Fibroblast of lung (primary cell): Measurements from ENCODE around the gene SULF2. TPM values are rescaled to one million over a fixed set of nuclear protein-coding genes. Genes with fewer than 3 reads are reported as not detected.

Experiments used
- DNase-seq, 2 donors: peaks; one replicate each; pipeline versions ENCODE4 v3.0.0 to v3.0.0-alpha.2; 2010; ENCODE audit warnings: low read depth in 2 of 2
- H2AFZ ChIP-seq: 2 replicates; pipeline ENCODE4 v1.5.1; 2012; ENCODE audit warnings: low read length, control low read depth, inconsistent platforms
- H3K27ac ChIP-seq: 2 replicates; pipeline ENCODE4 v1.5.1; 2011; ENCODE audit warnings: low read length, control low read depth; ENCODE audit not compliant: insufficient read depth
- H3K27me3 ChIP-seq: 2 replicates; pipeline ENCODE4 v1.5.1; 2011; ENCODE audit warnings: mild to moderate bottlenecking, low read length; ENCODE audit not compliant: control insufficient read depth, insufficient read depth
- H3K36me3 ChIP-seq: 2 replicates; pipeline ENCODE4 v1.5.1; 2011; ENCODE audit warnings: low read length; ENCODE audit not compliant: control insufficient read depth, insufficient read depth
- H3K4me1 ChIP-seq: 2 replicates; pipeline ENCODE4 v1.5.1; 2011; ENCODE audit warnings: low read length; ENCODE audit not compliant: control insufficient read depth, insufficient read depth; ENCODE audit errors: extremely low read depth
- H3K4me2 ChIP-seq: 2 replicates; pipeline ENCODE4 v1.5.1; 2011; ENCODE audit warnings: low read length, control low read depth; ENCODE audit not compliant: insufficient read depth; ENCODE audit errors: extremely low read depth
- H3K4me3 ChIP-seq, 4 experiments: fragments of 200-600 bp in 1 of 4; sonication (generic) in 1 of 4; replicated peaks in 1 of 4; 2 replicates each; pipeline ENCODE4 v1.5.1; 2011 to 2016; ENCODE audit warnings: low read length in 4 of 4, low read depth in 3 of 4, mild to moderate bottlenecking in 3 of 4, control low read depth in 2 of 4, inconsistent platforms in 1 of 4, mixed read lengths in 1 of 4; ENCODE audit not compliant: insufficient read depth in 1 of 4; ENCODE audit errors: control extremely low read depth in 1 of 4
- H3K79me2 ChIP-seq: 2 replicates; pipeline ENCODE4 v1.5.1; 2012; ENCODE audit warnings: mild to moderate bottlenecking, low read length, inconsistent platforms; ENCODE audit not compliant: control insufficient read depth, insufficient read depth
- H3K9ac ChIP-seq: 2 replicates; pipeline ENCODE4 v1.5.1; 2011; ENCODE audit warnings: mild to moderate bottlenecking, low read length, control low read depth; ENCODE audit not compliant: insufficient read depth
- H3K9me3 ChIP-seq: 2 replicates; pipeline ENCODE4 v1.5.1; 2012; ENCODE audit warnings: low read depth, low read length; ENCODE audit not compliant: control insufficient read depth, insufficient read depth
- H4K20me1 ChIP-seq: 2 replicates; pipeline ENCODE4 v1.5.1; 2011; ENCODE audit warnings: low read length; ENCODE audit not compliant: control insufficient read depth, insufficient read depth; ENCODE audit errors: extremely low read depth
- CTCF ChIP-seq, 2 donors: IDR thresholded peaks in 1 of 2; conservative IDR thresholded peaks in 1 of 2; 1 replicate in 1 of 2; 2 replicates in 1 of 2; pipeline ENCODE4 v1.5.1; 2011 to 2012; ENCODE audit warnings: low read length in 2 of 2, control low read depth in 1 of 2, inconsistent platforms in 1 of 2, low read depth in 1 of 2, mild to moderate bottlenecking in 1 of 2
- EZH2 ChIP-seq: IDR thresholded peaks from 2 replicates; pipeline ENCODE4 v1.5.1; 2012; ENCODE audit warnings: low read length, control low read depth, mild to moderate bottlenecking; ENCODE audit errors: missing control alignments
- polyA plus RNA-seq, 2 donors: library from polyadenylated mRNA; depleted of rRNA in 1 of 2; stranded (reverse) in 1 of 2; unstranded in 1 of 2; fragments of >200 nt; gene quantifications; 2 replicates each; pipeline ENCODE4 v1.2.1, GENCODE V29; 2011 to 2012; ENCODE audit warnings: missing spikeins in 1 of 2
- total RNA-seq: library from RNA; depleted of rRNA; stranded (reverse); fragments of >200 nt; gene quantifications from 2 replicates; pipeline ENCODE4 v1.2.1, GENCODE V29; 2014

SULF2 gene
- total and polyA plus RNA-seq, 2 donors (not counting 1 experiment from before 2014, with no cell fraction given), result 0.26 to 9.6 TPM

GRCh38 chr20:47708953-47709833, 76.1 kb downstream of the SULF2 start:
- H3K4me2 ChIP-seq, result no peak overlapping the region
- no peaks in the 10 kb centered on the region for H3K27me3 ChIP-seq
- no peak overlapping the region for H3K27ac ChIP-seq
- no peaks in the 10 kb centered on the region for H4K20me1 ChIP-seq
- no peaks in the 10 kb centered on the region for H3K9me3 ChIP-seq
- no peak overlapping the region for H3K4me3 ChIP-seq
- no peak for TF ChIP-seq CTCF (conservative IDR thresholded peaks at IDR 0.05 in 1 of 2, IDR thresholded peaks at IDR 0.05 in 1 of 2; ENCODE audit: low read depth in 1 of 2, low read length in 2 of 2)
- TF ChIP-seq EZH2, result no peak
- no peak overlapping the region for H2AFZ ChIP-seq
- H3K4me1 ChIP-seq, result no peaks in the 10 kb centered on the region
- H3K9ac ChIP-seq, result no peak overlapping the region
- DNase-seq, result no peak
- H3K36me3 ChIP-seq, result no peaks in the 10 kb centered on the region
- H3K79me2 ChIP-seq, result no peaks in the 10 kb centered on the region

- H3K27ac ChIP-seq, result no peak overlapping the region
- no peaks in the 10 kb centered on the region for H3K4me1 ChIP-seq
- H3K36me3 ChIP-seq, result no peaks in the 10 kb centered on the region
- no peaks in the 10 kb centered on the region for H3K27me3 ChIP-seq
- no peak for TF ChIP-seq CTCF (conservative IDR thresholded peaks at IDR 0.05 in 1 of 2, IDR thresholded peaks at IDR 0.05 in 1 of 2; ENCODE audit: low read depth in 1 of 2, low read length in 2 of 2)
- H3K4me2 ChIP-seq, result no peak overlapping the region
- H4K20me1 ChIP-seq, result no peaks in the 10 kb centered on the region
- no peak for DNase-seq
- no peak overlapping the region for H3K4me3 ChIP-seq
- H2AFZ ChIP-seq, result no peak overlapping the region
- no peaks in the 10 kb centered on the region for H3K79me2 ChIP-seq
- H3K9me3 ChIP-seq, result no peaks in the 10 kb centered on the region
- no peak overlapping the region for H3K9ac ChIP-seq
Observed at GRCh38 chr20:47708140-47708807, 77.0 kb downstream of the SULF2 start.

- TF ChIP-seq CTCF (conservative IDR thresholded peaks at IDR 0.05 in 1 of 2, IDR thresholded peaks at IDR 0.05 in 1 of 2; ENCODE audit: low read depth in 1 of 2, low read length in 2 of 2), result no peak
- no peak for TF ChIP-seq EZH2
Observed at GRCh38 chr20:47706345-47706744, 78.9 kb downstream of the SULF2 start.

More at GRCh38 chr20:47706345-47706744, 78.9 kb downstream of the SULF2 start:
- H3K79me2 ChIP-seq, result no peaks in the 10 kb centered on the region
- no peaks in the 10 kb centered on the region for H3K4me1 ChIP-seq
- no peak overlapping the region for H2AFZ ChIP-seq
- H3K9ac ChIP-seq, result no peak overlapping the region
- no peaks in the 10 kb centered on the region for H3K36me3 ChIP-seq
- H3K4me2 ChIP-seq, result no peak overlapping the region
- no peak overlapping the region for H3K4me3 ChIP-seq
- H3K9me3 ChIP-seq, result no peaks in the 10 kb centered on the region
- no peaks in the 10 kb centered on the region for H3K27me3 ChIP-seq
- H3K27ac ChIP-seq, result no peak overlapping the region
- DNase-seq, result no peak
- H4K20me1 ChIP-seq, result no peaks in the 10 kb centered on the region
